GM18907 (cell line): ENCODE measurements around the gene HMG20B.
"Not testable (repeated sequence)": the region's sequence is repeated elsewhere in the genome, so short reads cannot be mapped to it uniquely, and the experiment has no call there.

Experiments
- ATAC-seq: cut with Tn5 transposase; IDR thresholded peaks from one replicate; pipeline ENCODE4 v1.9.1; 2021; ENCODE audit warnings: mild to moderate bottlenecking, moderate library complexity; ENCODE audit not compliant: unreplicated experiment

The HMG20B gene

DNA sequence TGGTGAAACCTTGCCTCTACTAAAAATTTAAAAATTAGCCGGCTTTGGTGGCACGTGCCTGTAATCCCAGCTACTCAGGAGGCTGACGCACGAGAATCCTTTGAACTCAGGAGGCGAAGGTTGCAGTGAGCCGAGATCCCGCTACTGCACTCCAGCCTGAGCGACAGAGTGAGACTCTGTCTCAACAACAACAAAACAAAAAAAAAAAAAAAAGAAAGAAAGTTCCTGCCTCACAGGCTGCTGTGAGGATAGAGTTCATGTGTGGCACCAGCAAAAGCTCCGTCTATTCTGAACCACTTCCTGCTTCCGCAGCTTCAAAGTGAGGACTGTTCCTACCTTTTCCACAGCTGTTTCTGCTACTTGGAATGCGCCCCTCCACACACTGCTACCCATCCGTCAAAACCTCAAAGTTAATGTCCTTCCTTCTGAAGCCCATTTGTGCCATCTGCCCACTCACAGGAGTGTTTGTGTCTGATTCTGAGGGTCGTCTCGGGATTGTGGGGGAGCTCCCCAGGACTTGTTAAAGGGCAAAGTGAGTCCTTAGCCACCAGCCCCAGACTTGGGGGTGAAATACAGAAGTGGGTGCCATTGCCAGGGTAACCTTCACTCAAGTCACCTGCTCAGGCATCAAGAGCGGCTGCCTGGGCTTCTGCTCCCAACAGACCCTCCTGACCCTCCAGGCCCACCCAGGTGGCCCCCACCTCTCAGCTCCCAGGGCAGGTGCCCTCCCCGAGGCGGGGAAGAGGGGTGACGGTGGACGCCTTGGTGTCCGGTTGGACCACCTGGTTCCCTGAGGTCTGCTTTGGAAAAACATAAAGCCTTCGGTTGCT, 18.3 kb upstream of the HMG20B start:
- no peak for ATAC-seq

DNA sequence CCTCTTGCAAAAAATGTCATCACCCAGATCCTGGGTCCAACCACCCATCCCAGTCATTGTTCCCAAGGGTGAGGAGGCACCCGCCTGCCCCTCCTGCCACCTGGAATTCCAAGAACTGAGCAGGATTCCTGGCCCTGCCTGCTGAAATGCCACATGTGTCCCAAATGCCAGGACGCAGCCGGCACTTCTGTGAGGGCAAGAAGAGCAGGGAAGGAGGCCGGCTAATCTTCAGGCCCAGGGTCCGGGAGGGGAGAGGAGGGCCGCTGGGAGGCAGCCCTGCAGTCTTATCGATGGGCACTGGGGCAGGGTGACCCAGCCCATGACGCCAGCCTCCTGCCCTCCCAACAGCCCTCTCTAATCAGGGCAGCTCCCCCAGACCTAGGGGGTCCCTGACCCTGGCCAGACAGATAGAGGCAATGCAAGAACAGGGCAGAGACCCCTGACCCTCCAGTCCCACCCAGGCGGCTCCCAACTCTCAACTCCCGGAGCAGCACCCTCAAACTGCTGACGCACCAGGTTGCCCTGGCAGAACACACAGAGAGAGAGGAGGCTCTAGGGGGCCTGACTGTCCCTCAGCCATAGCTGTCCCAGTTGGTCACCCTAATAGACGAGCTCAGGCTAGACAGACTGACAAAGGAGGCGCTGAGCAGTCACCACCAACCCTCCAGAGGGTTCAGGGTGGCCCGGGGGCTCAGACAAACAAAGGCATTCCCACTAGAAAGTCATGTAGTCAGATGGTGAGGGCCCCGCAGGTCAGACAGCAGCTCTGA, 16.9 kb upstream of the HMG20B start:
- no peak for ATAC-seq

DNA sequence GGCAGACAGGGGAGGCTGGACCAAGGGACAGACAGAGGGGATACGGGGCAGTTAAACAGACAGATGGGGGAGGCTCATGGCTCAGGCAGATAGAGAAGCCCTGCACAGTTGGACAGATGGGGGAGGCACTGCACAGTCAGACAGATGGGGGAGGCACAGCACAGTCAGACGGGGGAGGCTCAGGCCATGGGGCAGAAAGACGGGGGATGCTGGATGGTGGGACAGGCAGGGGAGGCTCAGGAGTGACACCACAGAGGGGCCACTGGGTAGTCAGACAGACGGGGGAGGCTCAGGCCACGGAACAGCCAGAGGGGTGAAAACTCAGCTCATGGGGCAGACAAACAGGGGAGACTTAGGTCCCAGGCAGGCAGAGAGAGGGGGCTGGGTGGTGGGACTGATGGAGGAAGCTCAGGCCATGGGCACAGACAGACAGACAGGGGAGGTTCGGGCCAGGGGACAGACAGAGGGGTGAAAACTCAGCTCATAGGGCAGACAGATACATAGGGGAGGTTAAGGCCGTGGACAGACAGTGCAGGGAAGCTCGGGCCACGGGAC, 16.2 kb upstream of the HMG20B start:
- no peak for ATAC-seq

DNA sequence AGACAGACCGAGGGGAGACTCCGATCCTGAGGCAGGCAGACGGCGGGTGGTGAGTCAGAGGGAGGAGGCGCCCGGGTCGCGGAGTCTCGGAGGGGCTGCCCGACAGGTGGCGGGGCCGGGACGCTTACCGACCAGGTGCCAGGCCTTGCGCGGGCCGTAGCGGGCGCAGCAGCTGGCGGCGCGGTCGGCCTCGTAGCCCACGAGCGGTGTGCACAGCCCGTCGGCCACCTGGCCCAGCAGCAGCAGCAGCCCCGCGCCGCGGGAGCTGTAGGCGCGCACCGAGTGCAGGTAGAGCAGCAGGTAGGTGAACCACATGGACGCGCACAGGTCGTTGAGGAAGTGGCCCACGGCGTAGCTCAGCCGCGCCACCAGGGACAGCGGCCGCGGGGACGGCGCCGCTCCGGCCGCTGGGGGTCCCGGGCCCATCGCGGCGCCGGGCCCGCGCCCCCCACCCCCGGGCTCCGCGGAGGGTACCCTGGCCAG, 15.7 kb upstream of the HMG20B start:
- peak; percentile 12 for ATAC-seq

DNA sequence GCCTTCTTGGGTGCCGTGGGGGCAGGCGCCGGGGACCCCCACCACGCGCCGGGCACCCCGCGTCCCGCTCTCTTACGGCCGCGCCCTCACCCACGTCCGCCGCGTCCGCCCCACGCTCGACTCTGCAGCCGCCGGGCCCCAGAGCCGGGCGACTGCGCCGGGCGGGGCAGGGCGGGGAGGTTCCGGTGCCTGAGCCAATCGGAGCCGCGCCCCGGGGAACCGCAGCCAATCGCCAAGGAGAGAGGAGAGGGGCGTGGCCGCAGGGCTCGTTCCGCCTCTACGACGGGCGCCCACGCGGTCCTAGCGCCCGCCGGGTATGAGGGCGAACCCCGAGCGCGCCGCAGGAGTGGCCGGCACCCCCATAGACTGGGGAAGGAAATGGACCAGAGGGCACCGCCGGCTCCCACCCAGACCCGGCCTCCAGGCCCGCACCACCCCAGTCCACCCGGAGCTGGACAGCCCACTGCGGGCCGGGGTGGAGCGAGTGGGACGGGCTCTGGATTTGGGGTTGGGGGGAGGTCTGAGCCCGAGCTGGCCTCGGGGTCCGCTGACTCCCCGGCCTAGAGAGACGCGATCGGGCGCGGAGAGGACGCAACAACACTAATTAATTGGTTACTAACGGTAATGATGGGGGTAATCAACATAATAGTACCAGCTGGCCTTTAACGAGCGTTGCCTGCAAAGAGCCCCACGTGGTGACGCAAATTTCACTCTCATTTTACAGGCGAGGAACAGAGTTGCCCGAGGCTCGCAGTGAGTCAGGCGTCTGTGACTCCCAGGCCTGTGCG, 15.1 kb upstream of the HMG20B start, which contains the start of gene MFSD12:
TSS of gene MFSD12 (minus strand) at position 126 of the 788 bp plus-strand sequence. CDS start 183 bp downstream, outside the sequence.
- ATAC-seq: peak; percentile 74

DNA sequence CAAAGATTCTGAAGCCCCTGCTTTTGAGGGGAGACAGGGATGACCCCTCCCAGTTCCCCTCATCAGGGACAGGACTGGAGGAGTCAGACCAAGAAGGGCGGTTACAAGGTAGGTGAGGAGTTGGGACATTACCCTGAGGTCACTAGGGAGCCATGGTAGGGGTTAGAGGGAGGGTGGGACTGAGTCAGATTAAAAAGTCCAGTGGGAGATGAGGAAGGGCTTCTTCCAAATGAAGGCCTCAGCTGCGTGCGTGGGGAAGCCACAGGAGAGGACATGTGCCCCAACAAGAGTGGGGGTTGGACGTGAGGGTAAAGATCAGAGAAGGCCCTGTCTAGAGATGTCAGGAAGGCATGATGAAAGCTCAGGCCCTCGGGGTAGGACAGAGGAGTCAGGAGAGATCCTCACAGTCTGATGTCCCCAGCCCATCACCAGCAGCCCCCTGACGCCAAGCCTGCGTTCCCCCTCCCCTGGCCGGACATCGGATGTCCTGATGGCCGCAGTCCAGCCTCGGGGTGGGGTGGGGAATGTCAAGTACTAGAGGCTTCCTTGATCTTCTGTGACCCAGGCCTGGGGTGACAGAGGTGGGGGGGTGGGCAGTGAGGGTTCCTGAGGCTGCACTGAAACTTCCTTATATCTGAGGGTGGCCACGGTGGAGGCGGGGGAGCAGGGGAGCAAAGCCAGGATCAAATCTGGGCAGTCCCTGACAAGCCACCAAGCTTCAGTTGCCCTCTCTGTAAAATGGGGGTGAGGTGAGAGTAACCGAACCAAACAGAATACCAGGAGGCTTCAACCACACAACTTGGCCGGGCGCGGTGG, 8.8 kb upstream of the HMG20B start:
- no peak for ATAC-seq

DNA sequence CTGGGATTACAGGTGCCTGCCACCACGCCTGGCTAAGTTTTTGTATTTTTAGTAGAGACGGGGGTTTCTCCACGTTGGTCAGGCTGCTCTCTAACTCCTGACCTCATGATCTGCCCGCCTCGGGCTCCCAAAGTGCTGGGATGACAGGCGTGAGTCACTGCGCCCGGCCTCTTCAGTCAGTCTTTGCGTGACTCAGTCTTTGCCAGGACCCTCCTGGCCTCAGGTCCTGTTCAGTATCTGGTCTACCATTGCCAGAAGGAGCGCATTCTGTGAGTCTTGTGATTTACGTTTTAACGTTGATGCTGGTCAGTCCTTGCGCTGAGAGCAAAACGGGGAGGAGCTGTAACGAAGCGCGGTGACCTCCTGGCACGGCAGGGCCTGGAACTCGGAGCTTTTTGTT, 7.6 kb upstream of the HMG20B start:
- ATAC-seq: no peak

DNA sequence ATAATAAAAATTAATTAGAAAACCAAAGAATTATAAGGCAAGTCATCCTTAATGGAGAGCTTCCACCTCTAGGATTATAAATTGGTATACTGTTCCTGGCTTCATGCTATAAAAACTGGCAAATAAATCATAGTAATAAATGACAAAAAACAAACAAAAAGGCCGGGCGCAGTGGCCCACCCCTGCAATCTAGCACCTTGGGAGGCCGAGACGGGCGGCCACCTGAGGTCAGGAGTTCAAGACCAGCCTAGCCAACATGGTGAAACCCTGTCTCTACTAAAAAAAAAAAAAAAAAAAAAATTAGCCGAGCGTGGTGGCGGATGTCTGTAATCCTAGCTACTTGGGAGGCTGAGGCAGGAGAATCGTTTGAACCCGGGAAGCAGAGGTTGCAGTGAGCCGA, 2.7 kb upstream of the HMG20B start:
- ATAC-seq: not testable (repeated sequence)

DNA sequence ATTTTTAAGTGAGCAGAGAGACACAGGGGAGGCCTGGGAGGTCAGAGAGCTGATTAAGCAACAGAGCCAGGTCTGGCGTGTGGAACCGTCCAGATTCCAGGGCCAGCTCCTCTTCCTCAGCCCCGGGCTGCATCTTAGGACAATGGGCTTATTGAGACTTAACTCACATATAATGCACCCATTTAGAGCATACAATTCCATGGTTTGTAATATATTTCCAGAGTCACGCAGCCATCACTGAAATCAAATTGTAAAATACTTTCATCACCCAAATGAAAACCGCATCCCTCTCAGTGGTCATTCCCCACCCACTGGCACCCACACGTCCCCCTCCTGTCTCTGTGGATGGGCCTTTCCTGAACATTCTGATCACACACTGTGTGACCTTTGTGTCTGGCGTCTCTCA, 2.1 kb upstream of the HMG20B start:
- no peak for ATAC-seq

DNA sequence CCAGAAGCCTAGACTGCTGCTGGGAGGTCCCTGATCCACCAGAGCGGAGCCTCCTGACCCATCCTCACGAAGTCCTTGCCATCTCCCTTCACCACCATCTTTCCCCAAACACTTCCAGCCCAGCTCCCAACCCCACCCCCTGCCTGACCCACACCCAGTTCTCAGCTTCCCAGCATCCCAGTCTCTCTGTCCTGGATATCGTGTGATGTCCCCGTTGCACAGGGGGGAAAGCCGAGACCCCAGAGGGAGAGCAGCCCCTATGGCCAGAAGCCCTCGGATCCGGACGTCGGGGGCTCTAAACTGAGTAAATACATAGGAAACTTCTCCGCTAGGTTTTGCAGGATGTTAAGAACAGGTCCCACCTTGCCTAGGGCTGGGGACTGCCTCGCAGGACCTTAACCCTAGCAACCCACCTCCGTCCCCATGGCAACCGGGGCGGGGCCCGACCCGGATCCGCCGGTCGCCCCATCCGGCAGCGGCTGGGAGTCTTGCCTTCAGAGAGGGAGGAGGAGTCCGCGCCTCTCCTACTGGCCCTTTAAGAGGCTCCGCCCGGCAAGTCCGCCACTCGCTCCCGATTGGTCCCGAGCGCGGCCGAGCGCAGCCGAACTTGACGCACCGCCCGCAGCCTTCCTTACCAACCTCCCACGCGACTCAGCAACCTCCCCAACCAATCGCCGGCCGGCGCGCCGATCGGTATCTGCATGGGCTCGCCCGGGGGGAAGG, 451 bp upstream of the HMG20B start:
- ATAC-seq: peak; percentile 90

DNA sequence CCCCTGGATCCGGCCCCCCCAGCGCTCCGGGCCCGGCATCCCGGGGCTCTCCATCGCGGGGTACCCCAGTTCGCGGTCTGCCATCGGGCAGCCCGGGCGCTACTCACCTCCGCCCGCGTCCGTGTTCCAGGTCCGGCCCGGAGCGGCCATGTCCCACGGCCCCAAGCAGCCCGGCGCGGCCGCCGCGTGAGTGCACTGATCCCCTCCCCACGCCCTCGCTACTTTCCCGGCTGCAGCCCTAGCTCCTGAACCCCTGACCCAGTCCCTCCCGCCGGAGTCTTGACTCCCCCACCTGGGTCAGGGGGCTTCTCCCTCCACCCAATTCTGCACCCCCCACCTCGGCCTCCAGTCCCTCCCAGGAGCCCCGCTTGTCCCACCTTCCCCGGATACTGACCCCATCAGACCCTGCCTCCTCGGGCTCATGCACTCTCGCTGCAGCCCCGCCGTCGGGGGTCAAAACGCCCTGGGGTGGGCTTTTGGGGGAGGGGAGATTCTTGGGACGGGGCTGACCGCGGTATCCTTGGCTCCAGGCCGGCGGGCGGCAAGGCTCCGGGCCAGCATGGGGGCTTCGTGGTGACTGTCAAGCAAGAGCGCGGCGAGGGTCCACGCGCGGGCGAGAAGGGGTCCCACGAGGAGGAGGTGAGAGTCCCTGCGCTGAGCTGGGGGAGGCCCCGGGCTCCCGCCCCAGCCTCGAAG, 566 bp downstream of the HMG20B start:
- peak; percentile 20 for ATAC-seq

DNA sequence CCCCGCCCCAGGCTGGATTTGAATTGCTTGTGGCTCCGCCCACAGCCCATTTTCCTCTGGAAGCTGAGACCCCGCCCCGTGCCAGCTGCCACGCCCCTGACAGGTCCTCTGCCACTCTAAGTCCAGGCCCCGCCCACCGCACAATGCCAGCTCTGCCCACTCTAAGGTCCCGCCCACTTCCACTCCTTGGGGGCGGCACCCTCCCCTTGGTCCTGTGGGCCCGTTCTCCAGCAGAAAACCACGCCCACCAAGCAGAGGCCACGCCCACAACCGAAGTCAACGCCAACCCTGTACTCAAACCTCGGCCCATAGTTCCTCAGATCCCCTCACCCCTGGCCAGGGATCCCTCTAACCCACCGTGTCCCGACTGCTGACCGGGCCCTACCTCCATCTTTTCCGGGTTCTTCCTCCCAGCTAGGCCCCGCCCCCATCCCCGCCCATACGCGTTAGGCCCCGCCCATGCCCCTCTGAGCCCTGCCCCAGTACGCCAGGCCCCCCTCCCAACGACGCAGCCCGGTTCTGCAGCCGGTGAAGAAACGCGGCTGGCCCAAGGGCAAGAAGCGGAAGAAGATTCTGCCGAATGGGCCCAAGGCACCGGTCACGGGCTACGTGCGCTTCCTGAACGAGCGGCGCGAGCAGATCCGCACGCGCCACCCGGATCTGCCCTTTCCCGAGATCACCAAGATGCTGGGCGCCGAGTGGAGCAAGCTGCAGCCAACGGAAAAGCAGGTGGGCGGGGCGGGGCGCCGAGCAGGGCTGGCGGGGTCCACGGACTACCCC, 1.3 kb downstream of the HMG20B start:
- ATAC-seq: peak; percentile 35

DNA sequence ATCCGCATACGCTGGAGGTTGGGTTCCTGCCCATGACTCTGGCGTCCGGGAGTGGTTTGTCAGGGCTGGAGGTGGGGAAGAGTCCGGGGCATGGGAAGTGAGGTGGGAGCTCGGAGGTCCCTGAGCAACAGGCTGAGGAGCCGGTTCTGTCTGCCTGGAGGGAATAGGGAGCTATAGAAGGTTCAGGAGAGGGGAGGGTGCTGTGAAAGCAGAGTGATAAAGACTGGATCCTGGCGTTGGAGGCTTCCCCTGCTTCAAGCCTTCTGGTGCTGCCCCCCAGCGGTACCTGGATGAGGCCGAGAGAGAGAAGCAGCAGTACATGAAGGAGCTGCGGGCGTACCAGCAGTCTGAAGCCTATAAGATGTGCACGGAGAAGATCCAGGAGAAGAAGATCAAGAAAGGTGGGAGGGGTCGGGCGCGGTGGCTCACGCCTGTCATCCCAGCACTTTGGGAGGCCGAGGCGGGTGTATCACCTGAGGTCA, 2.6 kb downstream of the HMG20B start:
- no peak for ATAC-seq

DNA sequence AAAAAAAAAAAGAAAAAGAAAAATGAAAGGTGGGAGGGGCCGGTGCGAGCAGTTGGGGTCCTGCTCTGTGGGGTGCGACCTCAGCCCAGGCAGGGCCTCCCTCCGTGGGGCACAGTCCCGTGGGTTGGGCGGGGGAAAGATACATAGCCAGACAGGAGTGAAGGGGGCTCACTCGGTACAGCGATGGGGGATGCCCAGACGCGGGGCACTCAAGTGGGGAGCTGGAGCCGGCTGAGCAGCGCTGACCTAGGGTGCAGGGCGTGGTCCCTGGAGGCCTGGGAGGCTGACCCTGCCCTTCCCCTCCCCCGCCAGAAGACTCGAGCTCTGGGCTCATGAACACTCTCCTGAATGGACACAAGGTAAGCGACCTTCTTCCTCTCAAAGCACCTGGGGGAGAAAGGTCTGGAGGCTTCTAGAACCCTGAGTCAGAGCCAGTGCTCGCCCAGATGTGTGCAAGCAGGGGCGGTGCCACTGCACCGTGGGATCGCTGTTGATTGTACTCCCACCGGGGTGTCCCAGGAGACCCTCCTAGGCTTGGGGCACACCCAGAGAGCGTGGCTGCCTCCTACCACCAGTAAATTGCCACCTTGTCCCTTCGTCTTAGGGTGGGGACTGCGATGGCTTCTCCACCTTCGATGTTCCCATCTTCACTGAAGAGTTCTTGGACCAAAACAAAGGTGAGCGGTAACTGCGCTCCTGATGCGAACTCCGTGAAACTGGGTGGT, 3.4 kb downstream of the HMG20B start:
- no peak for ATAC-seq

DNA sequence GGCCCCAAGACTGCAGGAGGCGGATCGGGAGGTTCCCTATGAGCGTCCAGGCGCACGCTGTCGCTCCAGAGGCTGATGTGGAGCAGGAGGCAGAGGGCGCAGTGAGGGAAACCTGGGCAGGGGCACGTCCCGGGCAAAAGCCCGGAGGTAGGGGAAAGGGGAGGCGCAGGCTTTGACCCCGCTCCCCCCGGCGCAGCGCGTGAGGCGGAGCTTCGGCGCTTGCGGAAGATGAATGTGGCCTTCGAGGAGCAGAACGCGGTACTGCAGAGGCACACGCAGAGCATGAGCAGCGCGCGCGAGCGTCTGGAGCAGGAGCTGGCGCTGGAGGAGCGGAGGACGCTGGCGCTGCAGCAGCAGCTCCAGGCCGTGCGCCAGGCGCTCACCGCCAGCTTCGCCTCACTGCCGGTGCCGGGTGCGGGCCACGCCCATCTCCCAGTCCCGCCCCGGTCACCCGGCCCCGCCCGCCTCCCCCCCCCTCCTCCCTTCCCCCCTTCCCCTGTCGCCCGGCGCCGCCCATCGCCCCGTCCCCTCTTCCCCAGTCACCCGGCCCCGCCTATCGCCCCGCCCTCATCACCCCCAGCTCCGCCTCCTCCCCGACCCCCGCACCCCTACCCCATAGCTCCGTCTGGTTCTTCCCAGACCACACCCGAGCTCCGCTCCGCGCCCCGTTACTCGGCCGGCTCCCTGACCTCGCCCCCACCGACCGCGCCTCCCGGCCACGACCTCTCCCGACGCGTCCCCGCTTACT, 4.1 kb downstream of the HMG20B start:
- ATAC-seq: no peak

DNA sequence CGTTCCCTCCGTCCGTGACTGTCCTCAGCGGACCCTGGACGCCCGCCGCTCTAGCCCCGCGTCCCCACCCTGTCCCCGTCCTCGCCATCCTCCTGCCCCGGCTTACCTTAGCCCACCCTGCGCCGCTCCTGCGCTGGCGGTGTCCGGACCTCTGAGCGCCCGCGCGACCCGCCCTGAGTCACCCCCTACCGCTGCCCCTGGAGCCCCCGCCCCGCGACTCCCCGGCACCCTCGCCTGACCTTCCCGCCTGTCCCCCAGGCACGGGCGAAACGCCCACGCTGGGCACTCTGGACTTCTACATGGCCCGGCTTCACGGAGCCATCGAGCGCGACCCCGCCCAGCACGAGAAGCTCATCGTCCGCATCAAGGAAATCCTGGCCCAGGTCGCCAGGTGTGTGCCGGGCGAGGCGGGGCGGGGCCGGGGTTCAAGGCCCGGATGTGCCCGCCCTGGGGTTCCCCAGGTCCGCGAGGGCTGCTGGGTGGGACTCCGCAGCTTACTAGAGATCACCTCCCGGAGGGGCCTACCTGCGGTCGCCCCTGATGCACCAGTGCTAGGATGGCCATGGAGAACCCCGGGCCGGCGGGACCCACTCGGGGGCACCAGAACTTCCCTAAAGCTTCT, 5.1 kb downstream of the HMG20B start:
- no peak for ATAC-seq
